ENCODE data around the gene BMF. TPM values are rescaled to one million over a fixed set of nuclear protein-coding genes. Genes with fewer than 3 reads are reported as not detected.
A peak's percentile ranks its signal among the peaks of the same experiment; 100 is the strongest.
"Not testable (repeated sequence)": the region's sequence is repeated elsewhere in the genome, so short reads cannot be mapped to it uniquely, and the experiment has no call there.

BMF gene
- total RNA-seq, 1 experiment from 2014 or later, result 13.2 TPM

GRCh38 chr15:40124333-40124732 lies 15.7 kb upstream of the BMF start:
- not testable (repeated sequence) for H3K18ac ChIP-seq (ENCODE audit: insufficient read length, low read depth, low read length); DNase-seq; H2BK15ac ChIP-seq (ENCODE audit: low read depth, low read length); H3K9me3 Mint-ChIP-seq; H4K91ac ChIP-seq (ENCODE audit: insufficient read length, low read depth, low read length); H3K27me3 ChIP-seq (ENCODE audit: insufficient read depth, low read length); H2AK5ac ChIP-seq (ENCODE audit: insufficient read length, low read length); H3K4ac ChIP-seq (ENCODE audit: low read depth, low read length); H2AFZ ChIP-seq (ENCODE audit: low read length); H3K36me3 Mint-ChIP-seq (ENCODE audit: insufficient read depth in 1 of 3, low read depth in 3 of 3); H3K27me3 Mint-ChIP-seq (ENCODE audit: low read depth); H4K8ac ChIP-seq (replicated peaks; ENCODE audit: insufficient read length, low read depth, low read length); H3K23ac ChIP-seq (ENCODE audit: insufficient read length, low read depth, low read length); H3K14ac ChIP-seq (ENCODE audit: insufficient read depth, low read length); H3K79me2 ChIP-seq (ENCODE audit: insufficient read depth, low read length); H2BK12ac ChIP-seq (ENCODE audit: insufficient read length, low read depth, low read length); H4K20me1 ChIP-seq (ENCODE audit: control insufficient read depth, insufficient read depth, insufficient read length); H2BK20ac ChIP-seq (ENCODE audit: low read depth, low read length, poor library complexity, severe bottlenecking); H3K23me2 ChIP-seq (ENCODE audit: insufficient read length, low read depth, low read length, poor library complexity, severe bottlenecking); H3K4me1 ChIP-seq (ENCODE audit: insufficient read depth, low read length); H3K56ac ChIP-seq (ENCODE audit: insufficient read length, low read depth, low read length); H3K9me3 ChIP-seq (ENCODE audit: control insufficient read depth, low read depth, low read length); H4K5ac ChIP-seq (ENCODE audit: insufficient read length, low read depth, low read length); H2BK120ac ChIP-seq (ENCODE audit: low read depth, low read length, poor library complexity, severe bottlenecking); H3K79me1 ChIP-seq (ENCODE audit: insufficient read depth, low read depth, low read length, poor library complexity, severe bottlenecking); H3K9ac ChIP-seq (ENCODE audit: extremely low read depth, insufficient read length, low read length); H3K27ac ChIP-seq (ENCODE audit: insufficient read length, low read depth, low read length); H3K4me3 Mint-ChIP-seq; H3T11ph ChIP-seq (ENCODE audit: low read length); H2BK5ac ChIP-seq (ENCODE audit: insufficient read length, low read length)
- peaks cover 35 to 40% of the 10 kb centered on the region in 2 experiments for H3K4me1 Mint-ChIP-seq
- H3K4me2 ChIP-seq (ENCODE audit: insufficient read depth, insufficient read length, low read length), result peak overlapping the region; percentile 20
- peak overlapping the region; percentile 97 to 99 (median 98); a peak in 4 of 7 replicates for H3K27ac Mint-ChIP-seq
- WGBS (ENCODE audit: extremely low coverage, insufficient read length, low lambda C conversion rate), result no CpG with 5 or more reads among the region's 3 CpGs

- not testable (repeated sequence) for H3K9ac ChIP-seq (ENCODE audit: extremely low read depth, insufficient read length, low read length); H2BK120ac ChIP-seq (ENCODE audit: low read depth, low read length, poor library complexity, severe bottlenecking); H3K79me1 ChIP-seq (ENCODE audit: insufficient read depth, low read depth, low read length, poor library complexity, severe bottlenecking); H3K14ac ChIP-seq (ENCODE audit: insufficient read depth, low read length); H2BK12ac ChIP-seq (ENCODE audit: insufficient read length, low read depth, low read length); DNase-seq; H3K9me3 Mint-ChIP-seq; H3K56ac ChIP-seq (ENCODE audit: insufficient read length, low read depth, low read length); H3K4me3 Mint-ChIP-seq; H3K27me3 Mint-ChIP-seq (ENCODE audit: low read depth); H3K23me2 ChIP-seq (ENCODE audit: insufficient read length, low read depth, low read length, poor library complexity, severe bottlenecking); H3K79me2 ChIP-seq (ENCODE audit: insufficient read depth, low read length); H3K4ac ChIP-seq (ENCODE audit: low read depth, low read length); H3K18ac ChIP-seq (ENCODE audit: insufficient read length, low read depth, low read length); H3K27me3 ChIP-seq (ENCODE audit: insufficient read depth, low read length); H2BK5ac ChIP-seq (ENCODE audit: insufficient read length, low read length); H3K4me2 ChIP-seq (ENCODE audit: insufficient read depth, insufficient read length, low read length); H2AK5ac ChIP-seq (ENCODE audit: insufficient read length, low read length); H3K27ac Mint-ChIP-seq; H3K36me3 Mint-ChIP-seq (ENCODE audit: insufficient read depth in 1 of 3, low read depth in 3 of 3); H3T11ph ChIP-seq (ENCODE audit: low read length); H3K9me3 ChIP-seq (ENCODE audit: control insufficient read depth, low read depth, low read length); H3K4me1 ChIP-seq (ENCODE audit: insufficient read depth, low read length); H4K5ac ChIP-seq (ENCODE audit: insufficient read length, low read depth, low read length); H2BK15ac ChIP-seq (ENCODE audit: low read depth, low read length); H2BK20ac ChIP-seq (ENCODE audit: low read depth, low read length, poor library complexity, severe bottlenecking); H4K20me1 ChIP-seq (ENCODE audit: control insufficient read depth, insufficient read depth, insufficient read length); H2AFZ ChIP-seq (ENCODE audit: low read length); H4K8ac ChIP-seq (replicated peaks; ENCODE audit: insufficient read length, low read depth, low read length); H3K27ac ChIP-seq (ENCODE audit: insufficient read length, low read depth, low read length); H3K23ac ChIP-seq (ENCODE audit: insufficient read length, low read depth, low read length); H4K91ac ChIP-seq (ENCODE audit: insufficient read length, low read depth, low read length)
- WGBS (ENCODE audit: extremely low coverage, insufficient read length, low lambda C conversion rate), result no CpG with 5 or more reads among the region's 5 CpGs
- peaks cover 35 to 40% of the 10 kb centered on the region in 2 experiments for H3K4me1 Mint-ChIP-seq
Measured at GRCh38 chr15:40123863-40124262, 15.2 kb upstream of the BMF start.

Data from H9 (cell line).